Activated CD8-positive, alpha-beta memory T cell treated with anti-CD3 and anti-CD28 coated beads, Interleukin-2, amount 50 U/mL, for 24 hours (primary cell): Measurements from ENCODE around the gene SPATA19.
"Not testable (repeated sequence)": the region's sequence is repeated elsewhere in the genome, so short reads cannot be mapped to it uniquely, and the experiment has no call there.

ENCODE experiments used
- DNase-seq: peaks from one replicate; pipeline ENCODE4 v3.0.0-alpha.2; 2020; ENCODE audit errors: extremely low read depth

SPATA19 gene, protein sequence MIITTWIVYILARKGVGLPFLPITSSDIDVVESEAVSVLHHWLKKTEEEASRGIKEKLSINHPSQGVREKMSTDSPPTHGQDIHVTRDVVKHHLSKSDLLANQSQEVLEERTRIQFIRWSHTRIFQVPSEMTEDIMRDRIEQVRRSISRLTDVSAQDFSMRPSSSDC

DNA sequence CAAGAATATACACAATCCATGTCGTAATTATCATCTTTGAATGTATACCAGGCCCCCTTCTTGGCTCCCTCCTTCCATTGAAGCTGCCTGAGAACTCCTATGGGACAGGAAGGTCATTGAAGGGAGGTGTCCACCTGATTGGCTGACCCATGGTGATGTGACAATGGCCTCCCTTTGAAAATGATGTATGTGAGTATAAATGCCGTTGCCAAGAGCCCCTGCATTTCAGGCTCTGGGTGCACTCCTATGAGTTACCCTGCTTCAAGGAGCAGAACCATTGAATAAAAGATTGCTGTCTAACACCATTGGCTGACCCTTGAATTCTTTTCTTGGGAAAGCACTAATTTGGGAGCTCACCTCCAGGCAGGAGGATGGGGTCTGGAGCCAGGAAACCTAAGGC, at the start of gene SPATA19:
Gene SPATA19 (minus strand): TSS at position 101 of the 400 bp plus-strand sequence. CDS start 67 bp downstream, at position 34.
- DNase-seq: no peak

DNA sequence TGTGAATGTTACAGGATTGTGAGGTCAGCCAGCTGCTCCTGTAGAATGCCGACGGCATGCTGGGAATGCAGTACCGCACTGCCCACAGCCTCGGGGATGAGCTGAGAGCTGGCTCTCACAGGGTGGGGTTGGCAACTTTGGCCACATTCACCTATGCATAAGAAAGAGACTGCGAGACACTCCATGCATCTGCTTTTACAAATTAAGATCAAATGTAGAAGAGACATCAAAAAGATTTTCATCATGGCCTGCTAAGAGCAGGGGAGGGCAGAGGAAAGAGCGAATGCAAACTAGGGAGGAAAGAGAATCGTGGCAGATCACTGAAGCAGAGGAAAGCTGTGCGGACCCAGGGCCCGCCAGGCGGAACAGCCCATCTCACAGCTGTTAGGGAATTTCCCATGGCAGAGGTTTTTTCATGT, 49.8 kb upstream of the SPATA19 start:
- DNase-seq: no peak

DNA sequence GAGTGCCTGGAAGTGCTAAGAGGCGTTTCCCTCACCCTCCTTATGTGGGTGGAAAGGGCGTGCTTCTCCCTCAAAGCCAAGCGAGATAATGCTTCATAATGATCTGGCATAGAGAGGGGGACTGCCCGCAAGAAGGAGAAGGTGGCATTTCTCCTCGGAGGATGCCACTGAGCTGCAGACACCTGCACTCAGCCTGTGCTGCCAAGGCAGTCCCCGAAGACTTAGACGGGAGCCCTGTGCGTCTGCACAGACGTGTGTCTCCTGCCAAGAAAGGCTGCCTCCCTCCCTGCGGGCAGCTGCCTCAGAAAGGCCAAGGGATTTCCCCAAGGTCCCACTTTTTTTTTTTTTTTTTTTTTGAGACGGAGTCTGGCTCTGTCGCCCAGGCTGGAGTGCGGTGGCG, 48.1 kb upstream of the SPATA19 start:
- DNase-seq: no peak

DNA sequence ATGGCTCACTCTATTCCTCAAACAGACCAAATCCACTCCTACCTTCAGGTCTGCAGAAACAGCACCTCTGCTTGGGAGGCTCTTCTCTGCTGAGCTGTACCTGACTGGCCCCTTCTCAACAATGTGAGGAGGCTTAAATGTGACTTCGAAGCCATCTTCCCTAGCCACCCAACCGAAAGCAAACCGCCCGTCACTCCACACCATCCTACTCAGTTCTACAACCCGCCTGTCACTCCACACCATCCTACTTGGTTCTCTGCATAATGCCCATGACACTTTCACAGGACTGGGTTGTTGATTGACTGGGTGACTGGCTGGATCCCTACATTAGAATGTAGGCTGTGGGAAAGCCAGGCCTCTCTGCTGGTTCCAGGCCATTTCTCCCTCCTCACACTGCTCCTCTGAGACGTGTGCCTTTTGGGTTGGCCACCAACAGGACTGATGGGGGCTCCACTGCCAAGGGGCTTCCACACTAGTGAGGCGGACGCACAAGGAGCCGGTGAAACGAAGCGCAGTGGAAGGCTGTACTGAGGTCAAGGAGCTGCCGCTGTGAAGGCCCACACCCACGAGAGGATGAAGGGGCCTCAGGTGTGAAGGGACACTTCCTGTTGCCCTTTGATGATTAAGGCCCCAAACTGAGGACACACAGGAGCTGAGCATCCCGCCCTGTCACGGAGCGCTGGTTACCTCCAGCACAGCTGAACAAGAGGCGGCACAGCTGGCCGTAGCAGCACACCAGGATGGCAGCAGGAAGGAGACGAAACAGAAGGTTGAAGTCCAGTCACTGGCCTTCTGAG, 47.5 kb upstream of the SPATA19 start:
- no peak for DNase-seq

DNA sequence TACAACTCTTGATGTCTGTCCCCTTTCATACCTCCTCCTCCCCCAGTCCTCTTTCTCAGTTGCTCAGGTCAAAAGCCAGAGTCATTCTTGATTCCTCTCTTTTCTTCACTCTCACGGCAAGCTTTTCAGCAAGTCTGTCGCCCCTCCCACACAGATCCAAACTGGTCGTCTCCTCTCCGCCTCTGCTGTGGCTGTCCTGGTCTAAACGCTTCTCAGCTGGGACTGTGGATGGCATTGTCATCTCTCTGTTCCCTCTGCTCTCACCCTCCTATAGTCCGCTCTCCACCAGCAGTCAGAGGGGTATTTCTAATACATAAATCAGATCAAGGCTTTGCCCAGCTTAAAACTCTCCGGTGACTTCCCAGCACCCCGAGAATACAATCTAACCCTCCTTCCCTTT, 46.8 kb upstream of the SPATA19 start:
- no peak for DNase-seq

DNA sequence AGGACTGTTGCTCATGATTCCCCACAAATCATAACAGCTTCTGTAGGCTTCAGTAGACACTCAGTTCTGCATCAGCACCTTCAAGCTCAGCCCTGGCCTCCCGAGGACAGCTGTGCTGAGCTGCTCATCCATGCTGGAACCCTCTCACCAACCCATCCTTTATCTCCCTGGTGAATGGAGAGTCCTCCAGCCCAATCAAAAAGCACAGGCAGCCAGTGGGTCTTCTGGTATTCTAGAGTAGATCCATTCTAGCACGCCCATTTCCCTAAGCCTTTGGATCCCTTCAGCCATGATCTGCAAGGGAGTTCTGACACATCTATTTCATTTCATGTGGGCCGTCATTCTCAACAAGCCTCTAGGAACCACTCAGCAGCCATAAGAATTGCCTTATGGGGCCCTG, 44.6 kb upstream of the SPATA19 start:
- no peak for DNase-seq

DNA sequence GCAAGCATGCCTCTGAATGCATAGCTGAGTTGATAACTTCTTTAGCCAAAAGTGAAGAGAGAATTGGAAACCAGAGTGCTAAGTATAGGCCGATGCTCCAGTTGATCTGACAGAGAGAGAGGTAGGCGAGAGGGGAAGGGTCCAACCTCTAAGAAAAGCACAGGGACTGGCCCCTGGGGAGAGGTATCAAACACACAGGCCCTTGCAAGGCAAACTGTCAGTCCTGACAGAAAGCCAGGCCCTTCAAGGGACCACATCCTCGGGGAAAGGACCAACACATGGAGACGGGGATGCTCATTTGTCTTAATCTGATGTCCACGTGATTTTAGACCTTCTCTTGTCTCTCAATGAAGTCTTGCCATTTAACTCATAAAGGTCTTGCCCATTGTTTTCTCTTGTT, 43.9 kb upstream of the SPATA19 start:
- no peak for DNase-seq

DNA sequence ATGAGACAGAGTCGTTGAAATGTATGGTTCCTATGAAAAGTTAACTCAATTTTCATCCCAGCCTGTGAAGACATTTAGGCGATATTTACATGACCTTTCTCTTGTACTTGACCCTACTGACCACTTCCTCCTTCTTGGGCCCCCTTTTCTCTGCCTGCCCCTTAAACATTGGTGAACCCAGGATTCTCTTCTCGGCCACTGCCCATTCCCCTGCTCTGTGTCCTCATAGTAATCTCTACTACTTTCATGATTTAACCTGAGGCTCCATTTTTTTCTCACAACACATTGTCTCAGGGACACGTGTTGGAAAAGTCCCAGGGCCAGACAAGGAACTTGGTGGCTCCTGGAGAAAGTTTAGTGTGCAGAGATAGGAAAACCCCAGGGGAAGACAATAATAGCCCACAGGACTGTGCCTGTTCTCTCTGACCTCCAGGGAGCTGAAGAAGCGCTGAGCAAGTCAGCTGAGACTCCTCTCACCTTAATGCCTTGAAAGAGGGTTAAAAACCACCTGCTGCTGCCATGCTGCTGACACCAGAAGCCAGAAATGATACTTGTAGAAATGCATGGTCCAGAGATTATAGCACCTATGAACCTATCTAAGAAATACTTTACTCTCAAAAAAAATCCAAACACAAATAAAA, 42.5 kb upstream of the SPATA19 start:
- DNase-seq: no peak

DNA sequence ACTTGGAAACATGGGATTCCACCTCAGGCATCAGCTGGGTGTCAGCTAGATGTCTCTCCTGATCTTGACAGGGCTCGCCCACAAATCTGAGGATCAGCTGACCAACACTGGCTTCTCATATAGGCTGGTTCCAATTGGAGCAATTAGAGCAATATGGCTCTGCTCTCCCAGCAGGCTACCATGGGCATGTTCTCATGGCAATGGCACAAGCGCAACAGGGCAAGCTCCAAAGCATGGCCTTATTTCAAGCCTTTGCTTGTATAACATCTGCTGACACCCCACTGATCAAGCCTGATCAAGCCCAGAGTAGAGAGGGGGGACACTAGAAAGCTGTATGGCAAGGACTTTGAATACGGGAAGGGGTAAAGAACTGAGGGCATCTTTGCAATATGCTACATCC, 40.7 kb upstream of the SPATA19 start:
- DNase-seq: no peak

DNA sequence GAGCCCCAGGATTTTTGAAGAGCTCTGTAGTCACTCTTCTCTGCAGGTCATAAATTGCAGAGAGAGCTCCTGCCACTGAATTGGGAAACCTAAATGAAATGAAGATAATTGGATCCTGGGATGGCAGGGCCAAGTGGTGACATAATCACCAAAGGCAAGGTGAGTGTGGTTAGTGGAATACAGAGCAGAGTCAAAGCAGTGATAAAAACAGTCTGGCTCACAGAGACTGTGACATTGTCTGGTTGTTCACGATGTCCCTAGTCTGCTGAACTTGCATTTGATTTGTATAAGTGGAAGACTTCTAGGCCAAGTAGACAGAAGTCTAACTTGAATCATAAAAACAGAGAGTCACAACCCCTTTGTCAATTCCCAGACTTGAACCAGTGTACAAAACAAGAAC, 26.8 kb upstream of the SPATA19 start:
- no peak for DNase-seq

DNA sequence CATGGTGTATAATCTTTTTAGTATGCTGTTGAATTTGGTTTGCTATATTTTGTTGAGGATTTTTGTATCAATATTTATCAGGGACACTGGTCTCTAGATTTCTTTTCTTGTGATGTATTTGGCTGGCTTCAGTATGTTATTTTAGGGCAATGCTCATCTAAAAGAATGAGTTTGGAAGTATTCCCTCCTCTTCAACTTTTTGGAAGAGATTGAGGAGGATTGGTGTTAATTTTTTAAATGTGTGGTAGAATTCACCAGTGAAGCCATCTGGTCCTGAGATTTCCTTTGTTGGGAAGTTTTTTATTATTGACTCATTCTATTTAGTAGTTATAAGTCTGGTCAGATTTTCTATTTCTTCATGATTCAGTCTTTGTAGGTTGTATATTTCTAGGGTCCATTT, 22.1 kb upstream of the SPATA19 start:
- DNase-seq: no peak

DNA sequence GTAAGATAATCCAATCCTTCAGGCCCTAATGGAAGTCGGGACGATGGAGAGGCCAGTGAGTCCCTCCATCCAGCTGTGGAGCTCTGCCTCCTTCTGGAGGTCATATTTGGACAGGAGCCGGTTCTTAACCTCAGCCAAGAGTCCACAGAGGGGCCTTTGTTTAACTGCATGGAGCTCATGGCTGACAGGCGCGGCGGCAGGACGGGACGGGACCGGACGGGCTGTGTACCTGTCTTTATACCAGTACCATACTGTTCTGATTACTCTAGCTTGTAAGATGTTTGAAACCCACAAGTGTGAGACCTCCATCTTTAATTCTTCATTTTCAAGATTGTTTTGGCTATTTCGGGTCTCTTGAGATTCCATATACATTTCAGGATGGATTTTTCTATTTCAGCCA, 20.2 kb upstream of the SPATA19 start:
- DNase-seq: no peak

DNA sequence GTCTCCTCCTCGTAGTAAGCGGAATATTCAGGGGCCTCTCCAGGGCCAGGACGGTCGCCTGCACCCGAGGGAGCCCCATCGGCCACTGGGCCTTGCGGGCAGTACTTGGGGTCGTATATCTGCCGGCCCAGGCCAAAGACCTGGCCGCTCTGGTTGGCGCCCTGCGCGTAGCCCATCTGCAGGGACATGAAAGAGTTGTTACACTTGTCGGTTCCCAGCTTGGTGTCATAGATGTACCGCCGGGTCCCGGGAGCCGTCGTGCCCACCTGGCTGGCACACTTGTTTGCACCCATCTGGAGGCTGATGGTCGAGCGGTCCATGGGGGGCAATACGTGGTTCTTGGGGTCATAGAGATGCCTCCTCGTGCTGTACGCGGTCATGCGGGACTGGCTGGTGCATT, 19.4 kb upstream of the SPATA19 start:
- no peak for DNase-seq

DNA sequence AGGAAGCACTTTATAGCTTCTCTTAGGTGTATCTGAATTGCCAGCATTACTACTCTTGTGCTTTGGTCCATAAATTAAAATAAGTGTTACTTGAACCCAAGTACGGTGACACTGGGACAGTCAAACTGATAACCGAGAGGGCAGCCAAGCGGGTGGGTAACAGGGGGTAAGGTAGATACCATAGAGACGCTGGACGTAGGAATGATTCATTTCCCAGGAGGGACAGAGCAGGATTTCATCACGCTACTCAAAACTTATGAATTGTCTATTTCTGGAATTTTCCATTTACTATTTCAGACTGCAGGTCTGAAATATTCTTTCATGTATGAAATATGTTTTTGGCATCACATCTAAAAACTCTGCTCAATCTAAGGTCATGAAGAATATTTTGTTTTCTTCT, 14.8 kb upstream of the SPATA19 start:
- no peak for DNase-seq

DNA sequence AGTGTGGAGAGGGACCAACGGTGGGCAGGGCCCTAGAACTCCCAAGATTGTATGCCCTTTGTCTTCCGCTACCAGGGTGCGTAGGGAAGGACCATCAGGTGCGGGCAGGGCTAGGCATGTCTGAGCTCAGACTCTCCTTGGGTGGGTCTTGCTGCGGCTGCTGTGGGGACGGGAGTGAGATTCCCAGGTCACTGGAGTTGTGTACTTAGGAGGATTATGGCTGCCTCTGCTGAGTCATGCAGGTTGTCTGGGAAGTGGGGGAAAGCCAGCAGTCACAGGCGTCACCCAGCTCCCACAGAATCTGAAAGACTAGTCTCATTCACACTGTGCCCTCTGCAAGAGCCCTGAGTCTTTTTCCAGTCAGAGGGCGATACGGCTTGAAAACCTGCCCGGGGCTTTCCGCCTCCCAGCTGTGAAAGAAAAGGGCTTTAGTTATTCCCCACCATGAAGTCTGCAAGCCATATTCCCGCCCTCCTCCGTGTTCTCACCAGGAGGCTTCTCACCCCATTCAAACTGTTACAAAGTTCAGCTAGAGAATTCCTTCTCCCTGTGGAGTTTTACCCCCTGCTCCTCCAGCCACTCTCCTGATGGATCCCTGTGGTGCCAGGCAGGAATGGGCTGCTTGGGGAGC, 9.1 kb upstream of the SPATA19 start:
- not testable (repeated sequence) for DNase-seq

DNA sequence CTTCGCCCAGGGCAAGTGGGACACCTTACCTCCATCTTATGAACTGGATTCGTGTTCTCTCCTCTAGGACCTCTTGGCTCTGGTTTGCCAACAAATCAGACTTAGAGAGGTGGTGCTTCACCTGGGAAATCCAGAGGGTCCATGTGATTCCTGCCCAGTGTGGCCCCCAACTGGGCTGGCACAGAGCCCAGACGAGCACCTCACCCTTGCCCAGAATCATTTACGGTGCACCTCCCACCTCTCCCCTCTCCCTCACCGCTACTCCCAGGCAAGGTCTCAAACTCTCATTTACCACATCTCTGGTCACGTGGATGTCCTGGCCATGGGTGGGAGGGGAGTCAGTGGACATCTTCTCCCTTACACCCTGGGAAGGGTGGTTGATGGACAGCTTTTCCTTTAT, 1.1 kb downstream of the SPATA19 start:
- no peak for DNase-seq

DNA sequence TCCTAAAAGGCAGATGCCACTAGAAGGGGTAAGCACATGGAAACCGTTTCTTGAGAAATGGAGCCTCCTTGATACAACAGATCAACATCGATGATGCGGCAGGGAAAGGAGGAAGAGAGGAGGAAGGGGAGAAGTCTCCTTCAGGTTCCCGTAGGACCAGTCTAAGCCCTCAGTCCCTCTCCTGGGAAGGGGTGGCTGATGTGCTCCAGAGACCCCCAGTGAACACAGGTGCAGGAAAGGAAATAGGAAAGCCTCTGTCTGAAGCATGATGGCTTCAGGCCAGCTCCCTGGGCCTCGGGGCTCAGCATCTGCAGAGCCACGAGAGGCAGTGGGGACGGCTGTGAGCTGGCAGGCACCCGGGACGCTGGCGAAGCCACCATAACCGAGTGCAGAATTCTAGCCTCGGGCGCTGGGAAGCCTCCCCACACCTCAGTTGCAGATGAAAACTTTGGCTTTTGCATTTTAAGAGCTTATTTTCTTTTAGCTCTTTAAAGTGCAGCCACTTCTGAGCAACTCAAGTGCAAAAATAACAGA, 1.8 kb downstream of the SPATA19 start:
- DNase-seq: no peak

DNA sequence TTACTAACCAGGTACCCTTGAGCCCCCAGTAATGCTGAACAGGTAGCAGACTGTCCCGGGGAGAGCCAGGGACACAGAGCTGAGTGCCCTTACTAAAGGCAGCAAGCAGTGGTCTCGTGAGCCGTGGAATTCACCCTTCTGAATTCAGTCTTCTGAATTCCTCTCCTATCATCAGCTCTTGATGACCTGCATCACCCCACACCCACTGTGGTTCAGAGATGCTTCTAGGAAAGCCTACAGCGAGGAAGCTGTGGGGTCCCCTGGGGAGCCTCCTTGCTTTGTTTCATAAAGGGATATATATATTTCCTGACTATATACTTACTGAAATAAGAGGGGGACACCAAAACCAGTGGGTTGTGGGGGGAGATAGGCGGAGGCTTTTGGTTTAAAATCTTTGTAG, 2.6 kb downstream of the SPATA19 start:
- DNase-seq: no peak

DNA sequence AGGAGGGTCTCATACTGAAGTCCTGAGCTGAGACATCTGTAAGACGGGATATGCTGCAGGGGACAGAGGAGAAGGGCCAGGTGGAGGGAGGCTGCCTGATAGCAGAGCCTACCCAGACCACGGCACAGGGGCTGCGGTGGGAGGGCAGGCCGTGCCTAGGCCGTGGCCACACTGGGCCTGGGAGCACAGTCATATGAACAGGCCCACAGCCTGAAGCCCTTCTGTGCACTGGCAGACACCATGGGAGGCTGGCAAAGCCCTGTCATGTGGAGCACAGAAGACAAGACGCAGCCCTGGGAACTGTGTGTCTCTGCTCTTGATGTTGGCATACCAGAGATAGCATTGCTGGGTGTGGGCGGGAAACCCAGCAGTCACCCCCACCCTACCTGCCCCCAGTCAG, 3.3 kb downstream of the SPATA19 start:
- DNase-seq: no peak

DNA sequence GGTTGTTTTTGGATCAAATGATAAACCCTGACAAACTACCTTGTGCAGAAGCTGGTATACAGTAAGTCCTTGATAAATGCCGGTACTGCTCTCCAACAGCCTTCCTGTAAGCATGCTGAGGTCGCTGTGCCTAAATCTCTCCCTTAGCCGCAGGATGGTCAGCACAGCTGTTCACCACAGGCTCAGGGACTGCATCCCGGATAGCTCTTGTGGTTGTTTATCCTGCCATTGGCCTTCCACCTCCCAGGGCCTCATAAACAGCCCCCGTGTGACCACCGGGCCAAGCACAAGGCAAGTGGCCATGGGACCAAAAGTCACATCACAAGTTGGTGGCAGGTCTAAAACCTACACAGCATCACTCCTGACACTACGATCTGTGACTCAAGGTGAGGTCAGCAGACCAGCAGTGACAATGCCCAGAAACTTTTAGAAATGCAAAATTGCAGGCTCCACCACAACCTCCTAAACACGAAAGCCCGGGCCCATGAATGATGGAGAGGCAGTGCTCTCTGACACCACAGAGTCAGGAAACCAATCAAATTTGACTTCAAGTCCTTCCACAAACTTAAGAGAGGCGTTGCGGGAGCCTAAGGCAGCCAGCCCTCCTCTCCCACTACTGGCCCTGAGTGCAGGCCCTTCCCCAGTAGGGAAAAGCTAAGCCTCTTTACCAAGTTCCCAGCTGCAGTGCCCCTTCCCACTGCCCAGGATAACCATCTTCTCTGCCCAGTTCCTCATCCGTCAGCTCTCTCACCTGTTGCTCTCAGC, 3.9 kb downstream of the SPATA19 start:
- no peak for DNase-seq

DNA sequence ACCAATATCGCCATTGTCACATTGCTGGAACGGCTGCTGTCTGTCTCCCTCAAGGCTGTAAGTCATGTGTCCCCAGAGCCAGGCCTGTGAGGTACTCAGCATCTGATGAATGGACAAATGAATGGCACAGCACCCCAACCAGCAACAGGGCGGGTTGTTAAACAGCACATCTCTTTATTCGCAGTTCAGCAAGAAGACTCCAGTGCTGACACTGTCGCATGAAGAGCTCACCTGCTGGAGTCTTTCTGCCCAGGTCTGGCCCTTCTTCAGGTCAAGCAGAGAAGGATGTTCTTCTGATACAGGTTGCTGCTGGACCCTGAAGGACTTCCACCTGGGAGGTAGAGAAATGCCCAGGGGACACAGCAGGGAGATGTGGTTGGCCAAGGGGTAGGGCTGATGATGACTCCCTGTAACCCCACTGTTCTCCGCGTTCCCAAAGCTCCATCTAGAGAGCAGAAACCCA, 4.8 kb downstream of the SPATA19 start:
- no peak for DNase-seq
